Sigmoid colon (tissue), 7 donors: Measurements from ENCODE around the gene DAPK2. TPM values are rescaled to one million over a fixed set of nuclear protein-coding genes. Genes with fewer than 3 reads are reported as not detected.

ENCODE experiments used
- DNase-seq: peaks from one replicate; pipeline ENCODE4 v3.0.0-alpha.2; 2019
- H3K27ac ChIP-seq, 4 donors: fragments of 200-600 bp; sonication (generic); one replicate each; pipeline ENCODE4 v1.5.1; 2016 to 2019; ENCODE audit warnings: mild to moderate bottlenecking in 1 of 4
- H3K27me3 ChIP-seq, 3 donors: fragments of 200-600 bp; sonication (generic); one replicate each; pipeline ENCODE4 v1.5.1; 2019; ENCODE audit warnings: mild to moderate bottlenecking in 1 of 3
- H3K36me3 ChIP-seq, 4 donors: fragments of 200-600 bp; sonication (generic); one replicate each; pipeline ENCODE4 v1.5.1; 2016 to 2019
- H3K4me1 ChIP-seq, 4 donors: fragments of 200-600 bp; sonication (generic); one replicate each; pipeline ENCODE4 v1.5.1; 2017 to 2019
- H3K4me3 ChIP-seq, 4 donors: fragments of 200-600 bp; sonication (generic); one replicate each; pipeline ENCODE4 v1.5.1; 2017 to 2019; ENCODE audit warnings: mild to moderate bottlenecking in 2 of 4, moderate library complexity in 1 of 4
- H3K9me3 ChIP-seq, 4 donors: fragments of 200-600 bp in 3 of 4; sonication (generic) in 3 of 4; one replicate each; pipeline versions ENCODE4 v1.5.1 to v1.6.1; 2013 to 2019
- EP300 ChIP-seq, 4 donors: sonication (generic); formaldehyde crosslinking; IDR thresholded peaks; one replicate each; pipeline ENCODE4 v1.6.1; 2017; ENCODE audit warnings: antibody characterized with exemption in 4 of 4
- POLR2A ChIP-seq, 2 donors: fragments of 450-650 bp; IDR thresholded peaks; one replicate each; pipeline ENCODE4 v1.6.1; 2016; ENCODE audit warnings: antibody characterized with exemption in 2 of 2, mild to moderate bottlenecking in 2 of 2, moderate library complexity in 2 of 2
- POLR2AphosphoS5 ChIP-seq, 4 donors: sonication (generic); formaldehyde crosslinking; IDR thresholded peaks; one replicate each; pipeline ENCODE4 v1.6.1; 2017; ENCODE audit warnings: antibody characterized with exemption in 4 of 4
- WGBS, 2 donors: extraction: QIAGEN DNeasy Blood & Tissue Kit; methylation state at CpG; one replicate each; pipeline ENCODE4 v1.1.7; 2013; 5-methylcytosine and 5-hydroxymethylcytosine counted together
- intact Hi-C: fragments of 100-400 bp; cut with DNase I; formaldehyde crosslinking; loops from one replicate; pipeline ENCODE4 v1.15.1; 2023
- polyA plus RNA-seq, 3 donors: library from polyadenylated mRNA; stranded (reverse); fragments of 200-250 nt; gene quantifications; one replicate each; pipeline ENCODE4 v1.2.3, GENCODE V29; 2013
- total RNA-seq, 4 donors: library from RNA; depleted of rRNA; stranded (reverse); fragments of >200 nt; gene quantifications; one replicate each; pipeline ENCODE4 v1.1.0, GENCODE V29; 2016
- TF ChIP-seq, protein P1 (sequence below), 4 experiments: fragments of 450-650 bp in 3 of 4; fragments of 200-600 bp in 1 of 4; IDR thresholded peaks; one replicate each; pipeline ENCODE4 v1.5.1; 2016 to 2019; ENCODE audit warnings: antibody characterized with exemption in 4 of 4, mild to moderate bottlenecking in 3 of 4, moderate library complexity in 2 of 4
- donor health status: healthy with polysubstance abuse.
- donor health status: Bipolar disorder and iron deficiency.
- donor health status: healthy.

Gene DAPK2
- total and polyA plus RNA-seq, 7 donors, result 2.1 to 27.7 (median 5.5) TPM

DNA sequence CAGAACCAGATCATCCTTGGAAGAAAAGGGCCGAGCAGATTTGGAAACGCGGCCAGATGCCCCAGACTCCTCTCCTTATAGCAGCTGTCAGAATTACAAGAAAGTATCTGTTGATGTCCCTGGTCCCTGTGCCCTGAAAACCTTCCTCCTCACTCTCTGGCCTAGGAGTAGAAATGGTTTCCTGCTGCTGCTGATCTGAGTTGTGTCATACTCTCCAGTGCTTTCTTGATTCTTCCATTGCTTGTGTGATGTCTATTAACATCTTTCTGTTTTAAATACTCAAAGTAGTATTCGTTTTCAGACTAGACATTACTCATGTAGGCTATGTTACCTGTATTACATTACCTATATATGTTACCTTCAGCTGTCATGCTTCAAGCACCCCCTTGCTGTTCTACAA is 185.7 kb downstream of the DAPK2 start:
- intact Hi-C loops, result no loop called here
- TF ChIP-seq POLR2A (IDR thresholded peaks at IDR 0.05), result no peak
- TF ChIP-seq, protein P1, sequence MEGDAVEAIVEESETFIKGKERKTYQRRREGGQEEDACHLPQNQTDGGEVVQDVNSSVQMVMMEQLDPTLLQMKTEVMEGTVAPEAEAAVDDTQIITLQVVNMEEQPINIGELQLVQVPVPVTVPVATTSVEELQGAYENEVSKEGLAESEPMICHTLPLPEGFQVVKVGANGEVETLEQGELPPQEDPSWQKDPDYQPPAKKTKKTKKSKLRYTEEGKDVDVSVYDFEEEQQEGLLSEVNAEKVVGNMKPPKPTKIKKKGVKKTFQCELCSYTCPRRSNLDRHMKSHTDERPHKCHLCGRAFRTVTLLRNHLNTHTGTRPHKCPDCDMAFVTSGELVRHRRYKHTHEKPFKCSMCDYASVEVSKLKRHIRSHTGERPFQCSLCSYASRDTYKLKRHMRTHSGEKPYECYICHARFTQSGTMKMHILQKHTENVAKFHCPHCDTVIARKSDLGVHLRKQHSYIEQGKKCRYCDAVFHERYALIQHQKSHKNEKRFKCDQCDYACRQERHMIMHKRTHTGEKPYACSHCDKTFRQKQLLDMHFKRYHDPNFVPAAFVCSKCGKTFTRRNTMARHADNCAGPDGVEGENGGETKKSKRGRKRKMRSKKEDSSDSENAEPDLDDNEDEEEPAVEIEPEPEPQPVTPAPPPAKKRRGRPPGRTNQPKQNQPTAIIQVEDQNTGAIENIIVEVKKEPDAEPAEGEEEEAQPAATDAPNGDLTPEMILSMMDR (IDR thresholded peaks at IDR 0.05), result no peak
- no peak for TF ChIP-seq EP300 (IDR thresholded peaks at IDR 0.05)
- no peak for TF ChIP-seq POLR2AphosphoS5 (IDR thresholded peaks at IDR 0.05)
- Histone ChIP-seq H3K9me3 (no peaks in the 10 kb centered on the region), H3K4me3 (no peak overlapping the region), H3K36me3 (no peaks in the 10 kb centered on the region), H3K27me3 (no peaks in the 10 kb centered on the region), H3K27ac (no peak overlapping the region), H3K4me1 (peaks cover 0 to 27% (median 14%) of the 10 kb centered on the region in 4 donors)
- WGBS, 2 donors, result 68 to 84% methylated on average over 4 of the region's 4 CpGs
- DNase-seq, result no peak

DNA sequence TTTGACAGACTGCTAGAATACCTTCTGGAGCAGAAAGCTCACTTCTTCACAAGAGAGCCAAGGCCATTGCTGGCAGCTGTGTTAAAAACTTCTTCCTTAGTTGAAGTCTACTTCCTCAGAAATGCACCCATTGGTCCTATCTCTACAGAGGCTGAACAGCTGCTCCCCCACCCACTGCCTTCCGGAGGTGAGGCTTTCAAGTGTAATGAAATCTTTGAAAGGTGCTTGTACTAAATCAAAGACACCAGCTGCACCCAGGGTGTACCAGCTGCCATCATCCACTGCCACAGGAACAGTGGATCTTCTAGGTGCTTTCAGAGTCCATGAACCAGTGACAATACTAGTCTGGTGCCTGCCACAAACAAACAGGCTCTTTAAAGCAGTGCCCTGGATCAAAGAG is 186.1 kb downstream of the DAPK2 start:
- DNase-seq, result no peak
- Histone ChIP-seq H3K4me3 (no peak overlapping the region), H3K4me1 (peaks cover 0 to 27% (median 14%) of the 10 kb centered on the region in 4 donors), H3K9me3 (no peaks in the 10 kb centered on the region), H3K27ac (no peak overlapping the region), H3K36me3 (no peaks in the 10 kb centered on the region), H3K27me3 (no peaks in the 10 kb centered on the region)
- 44 to 50% methylated on average over 1 of the region's 1 CpG for WGBS, 2 donors
- TF ChIP-seq POLR2AphosphoS5 (IDR thresholded peaks at IDR 0.05) (no peak), EP300 (IDR thresholded peaks at IDR 0.05) (no peak), POLR2A (IDR thresholded peaks at IDR 0.05) (no peak)
- TF ChIP-seq, protein P1 (IDR thresholded peaks at IDR 0.05), result no peak
- intact Hi-C loops, result no loop called here

DNA sequence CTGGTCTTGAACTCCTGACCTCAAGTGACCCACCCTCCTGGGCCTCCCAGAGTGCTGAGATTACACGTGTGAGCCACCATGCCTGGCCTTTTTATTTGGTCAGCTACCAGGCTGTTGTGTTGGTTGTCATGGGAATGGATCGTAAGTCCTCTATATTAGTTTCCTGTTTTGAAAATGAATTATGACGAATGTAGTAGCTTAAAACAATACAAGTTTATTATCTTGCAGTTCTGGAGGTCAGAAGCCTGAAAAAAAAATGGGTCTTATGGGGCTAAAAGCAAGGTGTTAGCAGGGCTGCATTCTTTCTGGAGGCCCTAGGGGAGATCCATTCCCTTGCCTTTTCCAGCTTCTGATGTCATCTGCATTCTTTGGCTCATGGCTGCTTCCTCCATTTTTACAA is 187.4 kb downstream of the DAPK2 start:
- peak overlapping the region in 1 of 4 donors; percentile 59 for H3K27ac ChIP-seq
- peaks cover 0 to 27% (median 14%) of the 10 kb centered on the region in 4 donors for H3K4me1 ChIP-seq
- intact Hi-C loops, result no loop called here
- WGBS, 2 donors, result 9 to 21% methylated on average over 3 of the region's 3 CpGs
- no peak for TF ChIP-seq EP300 (IDR thresholded peaks at IDR 0.05)
- no peak for TF ChIP-seq POLR2AphosphoS5 (IDR thresholded peaks at IDR 0.05)
- no peak for TF ChIP-seq POLR2A (IDR thresholded peaks at IDR 0.05)
- TF ChIP-seq, protein P1 (IDR thresholded peaks at IDR 0.05), result no peak
- H3K36me3 ChIP-seq, result no peaks in the 10 kb centered on the region
- H3K4me3 ChIP-seq, result no peak overlapping the region
- DNase-seq, result no peak
- no peaks in the 10 kb centered on the region for H3K27me3 ChIP-seq
- H3K9me3 ChIP-seq, result no peaks in the 10 kb centered on the region

DNA sequence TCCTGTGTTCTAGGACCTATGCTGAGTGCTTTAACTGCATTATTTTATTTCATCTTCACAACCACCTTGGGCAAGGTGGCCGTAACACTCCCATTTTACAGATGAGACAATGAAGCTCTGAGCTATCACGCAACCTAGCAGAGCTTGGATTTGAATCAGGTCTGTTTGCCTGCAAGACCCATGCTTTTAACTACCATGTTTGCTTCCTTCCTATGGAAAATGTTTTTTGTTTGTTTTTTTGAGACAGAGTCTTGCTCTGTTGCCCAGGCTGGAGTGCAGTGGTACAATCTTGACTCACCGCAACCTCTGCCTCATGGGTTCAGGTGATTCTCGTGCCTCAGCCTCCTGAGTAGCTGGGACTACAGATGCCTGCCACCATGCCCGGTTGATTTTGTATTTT is 187.8 kb downstream of the DAPK2 start:
- TF ChIP-seq EP300 (IDR thresholded peaks at IDR 0.05), result no peak
- TF ChIP-seq POLR2AphosphoS5 (IDR thresholded peaks at IDR 0.05), result no peak
- TF ChIP-seq, protein P1 (IDR thresholded peaks at IDR 0.05), result no peak
- TF ChIP-seq POLR2A (IDR thresholded peaks at IDR 0.05), result no peak
- no peaks in the 10 kb centered on the region for H3K27me3 ChIP-seq
- WGBS, 2 donors, result 92 to 97% methylated on average over 5 of the region's 5 CpGs
- DNase-seq, result no peak
- peaks cover 0 to 27% (median 14%) of the 10 kb centered on the region in 4 donors for H3K4me1 ChIP-seq
- intact Hi-C loops, result no loop called here
- H3K36me3 ChIP-seq, result no peaks in the 10 kb centered on the region
- no peak overlapping the region for H3K4me3 ChIP-seq
- peak overlapping the region in 2 of 4 donors; percentile 44 to 59 for H3K27ac ChIP-seq
- H3K9me3 ChIP-seq, result no peaks in the 10 kb centered on the region

DNA sequence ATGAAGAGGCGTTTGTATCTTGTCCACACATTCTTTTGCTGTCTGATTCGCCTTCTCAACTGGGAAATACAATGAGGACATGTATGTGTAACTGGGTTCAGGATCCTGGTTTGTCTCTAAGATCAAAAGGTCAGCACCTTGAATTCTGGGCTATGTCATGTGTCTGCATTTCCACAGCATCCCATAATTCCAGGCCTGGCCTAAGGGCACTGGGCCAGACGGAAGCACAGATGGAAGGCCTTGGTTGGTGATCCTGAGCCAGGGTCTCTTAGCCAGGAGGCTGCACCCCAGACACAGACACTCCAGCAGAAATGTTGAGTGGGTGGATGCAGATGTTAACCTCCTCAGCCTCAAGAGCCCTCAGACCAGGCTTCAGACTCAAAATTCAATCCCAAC is 188.8 kb downstream of the DAPK2 start:
- Histone ChIP-seq H3K27ac (peak overlapping the region in 3 of 4 donors; percentile 44 to 59 (median 55)), H3K4me3 (no peak overlapping the region)

More for the DNA sequence above, 188.8 kb downstream of the DAPK2 start:
- peak; percentile 67 for DNase-seq
- H3K4me1 ChIP-seq, result peaks cover 0 to 27% (median 14%) of the 10 kb centered on the region in 4 donors
- 87 to 90% methylated on average over 3 of the region's 3 CpGs for WGBS, 2 donors
- H3K9me3 ChIP-seq, result no peaks in the 10 kb centered on the region
- no peaks in the 10 kb centered on the region for H3K27me3 ChIP-seq
- TF ChIP-seq POLR2AphosphoS5 (IDR thresholded peaks at IDR 0.05) (peak in 2 of 4 donors; percentile 45 to 54), EP300 (IDR thresholded peaks at IDR 0.05) (no peak), POLR2A (IDR thresholded peaks at IDR 0.05) (no peak)
- TF ChIP-seq, protein P1 (IDR thresholded peaks at IDR 0.05), result no peak
- no peaks in the 10 kb centered on the region for H3K36me3 ChIP-seq
- intact Hi-C loops, result no loop called here
